Femur (tissue), 1 donor: ENCODE results near the gene EHD2.
"Not testable (repeated sequence)": the region's sequence is repeated elsewhere in the genome, so short reads cannot be mapped to it uniquely, and the experiment has no call there.

ENCODE experiments used
- DNase-seq: peaks from one replicate; pipeline ENCODE4 v3.0.0-alpha.2; 2017

Gene EHD2

GRCh38 chr19:47713046-47714021, at the start of gene EHD2:
EHD2 (plus strand) TSS chr19:47713422; CDS start chr19:47716613, 3,191 bp downstream.
- peak; percentile 87 for DNase-seq

GRCh38 chr19:47663435-47663910, 49.7 kb upstream of the EHD2 start:
- no peak for DNase-seq

DNA sequence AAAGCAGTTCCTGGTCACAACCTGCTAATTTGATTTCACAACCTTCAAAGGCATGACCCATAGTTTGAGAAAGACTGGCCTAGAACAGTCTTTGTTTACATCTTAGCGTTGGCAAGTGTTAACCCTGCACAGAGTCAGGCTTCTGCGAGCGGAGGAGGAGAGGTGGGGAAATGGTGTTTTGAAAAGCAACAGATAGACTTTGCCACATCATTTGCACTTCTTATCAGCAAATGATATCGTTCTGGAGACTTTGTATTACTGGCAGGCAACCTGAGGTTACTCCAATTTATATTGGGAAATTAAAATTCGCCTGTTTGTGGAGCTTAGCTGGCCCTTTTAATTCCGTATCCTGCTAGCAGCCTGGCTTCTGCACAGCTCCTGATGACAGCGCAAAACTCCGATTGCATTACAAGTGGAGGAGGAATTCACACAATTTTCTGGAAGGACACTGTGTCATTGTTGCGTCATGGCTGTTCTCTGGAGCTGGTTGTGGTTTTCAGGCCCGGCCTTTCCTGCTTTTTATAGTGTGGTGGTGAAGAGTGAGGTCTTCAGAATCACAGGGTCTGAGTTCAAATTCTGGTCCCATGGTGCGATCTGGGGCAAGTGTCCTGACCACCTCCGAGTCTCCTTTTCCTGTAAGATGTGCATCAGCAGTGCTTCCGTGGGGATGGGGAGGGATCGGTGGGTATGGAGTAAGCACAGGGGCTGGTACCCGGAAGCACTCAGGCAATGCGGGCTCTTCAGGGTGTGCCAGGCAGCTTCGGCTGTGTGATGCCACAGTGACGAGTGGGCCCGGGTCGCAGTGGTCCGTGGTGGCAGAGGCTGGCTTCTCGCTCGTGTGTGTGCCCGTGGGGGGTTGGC, 49.1 kb upstream of the EHD2 start:
- peak; percentile 44 for DNase-seq

DNA sequence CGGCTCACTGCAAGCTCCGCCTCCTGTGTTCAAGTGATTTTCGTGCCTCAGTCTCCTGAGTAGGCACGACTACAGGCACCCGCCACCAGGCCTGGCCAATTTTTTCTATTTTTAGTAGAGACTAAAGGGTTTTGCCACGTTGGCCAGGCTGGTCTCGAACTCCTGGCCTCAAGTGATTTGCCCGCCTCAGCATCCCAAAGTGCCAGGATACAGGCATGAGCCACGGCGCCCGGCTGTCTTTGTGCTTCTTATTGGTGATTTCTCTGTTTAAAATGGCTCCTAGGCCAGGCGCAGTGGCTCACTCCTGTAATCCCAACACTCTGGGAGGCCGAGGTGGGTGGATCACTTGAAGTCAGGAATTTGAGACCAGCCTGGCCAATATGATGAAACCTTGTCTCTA, 44.7 kb upstream of the EHD2 start:
- DNase-seq: not testable (repeated sequence)

DNA sequence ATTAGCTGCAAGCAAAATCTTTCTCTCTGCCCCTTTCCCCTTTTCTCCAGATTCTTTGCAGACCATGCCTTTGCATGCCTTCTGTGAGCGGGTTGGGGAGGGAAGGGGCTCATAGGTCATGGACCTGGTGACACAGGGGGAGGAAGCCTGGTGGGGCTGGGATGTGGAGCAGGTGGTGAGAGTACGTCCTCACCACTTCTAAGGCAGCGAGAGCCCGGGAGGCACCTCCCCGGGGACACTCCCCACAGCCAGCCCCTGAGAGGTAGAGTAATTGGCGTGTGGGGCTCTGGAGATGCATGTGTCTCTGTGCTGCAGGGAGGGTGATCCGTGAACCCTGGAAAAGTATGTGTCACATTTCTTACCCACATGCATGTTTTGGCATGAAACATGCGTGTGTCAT, 42.5 kb upstream of the EHD2 start:
- DNase-seq: no peak

- DNase-seq: no peak
Observed at GRCh38 chr19:47671499-47671898, 41.7 kb upstream of the EHD2 start.

GRCh38 chr19:47673426-47673825, 39.8 kb upstream of the EHD2 start:
- no peak for DNase-seq

- no peak for DNase-seq
Observed at GRCh38 chr19:47674548-47674947, 38.7 kb upstream of the EHD2 start.

GRCh38 chr19:47675271-47675670, 38.0 kb upstream of the EHD2 start:
- DNase-seq: no peak

DNA sequence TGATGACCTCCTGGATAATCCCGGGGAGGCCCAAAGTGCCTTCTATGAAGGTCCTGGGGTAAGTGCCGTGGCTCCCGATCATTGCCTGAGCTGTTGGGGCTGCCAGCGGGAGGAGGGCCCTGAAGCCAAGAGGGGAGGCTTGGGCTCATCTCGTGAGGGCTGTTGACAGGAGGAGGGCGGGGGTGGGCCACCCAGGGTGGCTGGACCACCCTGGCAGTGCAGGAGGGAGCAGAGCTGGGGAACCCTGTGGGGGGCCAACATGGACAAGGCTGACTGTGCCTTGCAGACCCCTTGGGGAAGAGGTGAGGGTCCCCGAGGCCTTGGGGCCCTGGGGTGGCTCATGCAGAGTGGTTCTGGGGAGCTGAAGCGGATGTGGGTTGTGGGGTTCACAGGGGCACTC, 37.4 kb upstream of the EHD2 start:
- DNase-seq: no peak

GRCh38 chr19:47676811-47677210, 36.4 kb upstream of the EHD2 start:
- DNase-seq: no peak

DNA sequence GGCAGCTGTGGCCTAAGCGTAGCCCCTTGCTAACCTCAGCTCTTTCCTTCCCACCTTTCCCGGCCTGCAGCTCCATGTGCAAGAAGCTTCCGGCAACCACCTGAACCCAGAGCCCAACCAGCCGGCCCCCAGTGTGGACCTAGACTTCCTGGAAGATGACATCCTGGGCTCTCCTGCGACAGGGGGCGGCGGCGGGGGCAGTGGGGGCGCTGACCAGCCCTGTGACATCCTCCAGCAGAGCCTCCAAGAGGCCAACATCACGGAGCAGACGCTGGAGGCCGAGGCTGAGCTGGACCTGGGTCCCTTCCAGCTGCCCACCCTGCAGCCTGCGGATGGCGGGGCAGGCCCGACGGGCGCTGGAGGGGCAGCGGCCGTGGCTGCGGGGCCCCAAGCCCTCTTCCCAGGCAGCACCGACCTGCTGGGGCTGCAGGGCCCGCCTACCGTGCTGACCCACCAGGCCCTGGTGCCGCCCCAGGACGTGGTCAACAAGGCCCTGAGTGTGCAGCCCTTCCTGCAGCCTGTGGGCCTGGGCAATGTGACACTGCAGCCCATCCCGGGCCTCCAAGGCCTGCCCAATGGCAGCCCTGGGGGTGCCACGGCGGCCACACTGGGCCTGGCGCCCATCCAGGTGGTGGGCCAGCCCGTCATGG, 33.8 kb upstream of the EHD2 start:
- DNase-seq: no peak

DNA sequence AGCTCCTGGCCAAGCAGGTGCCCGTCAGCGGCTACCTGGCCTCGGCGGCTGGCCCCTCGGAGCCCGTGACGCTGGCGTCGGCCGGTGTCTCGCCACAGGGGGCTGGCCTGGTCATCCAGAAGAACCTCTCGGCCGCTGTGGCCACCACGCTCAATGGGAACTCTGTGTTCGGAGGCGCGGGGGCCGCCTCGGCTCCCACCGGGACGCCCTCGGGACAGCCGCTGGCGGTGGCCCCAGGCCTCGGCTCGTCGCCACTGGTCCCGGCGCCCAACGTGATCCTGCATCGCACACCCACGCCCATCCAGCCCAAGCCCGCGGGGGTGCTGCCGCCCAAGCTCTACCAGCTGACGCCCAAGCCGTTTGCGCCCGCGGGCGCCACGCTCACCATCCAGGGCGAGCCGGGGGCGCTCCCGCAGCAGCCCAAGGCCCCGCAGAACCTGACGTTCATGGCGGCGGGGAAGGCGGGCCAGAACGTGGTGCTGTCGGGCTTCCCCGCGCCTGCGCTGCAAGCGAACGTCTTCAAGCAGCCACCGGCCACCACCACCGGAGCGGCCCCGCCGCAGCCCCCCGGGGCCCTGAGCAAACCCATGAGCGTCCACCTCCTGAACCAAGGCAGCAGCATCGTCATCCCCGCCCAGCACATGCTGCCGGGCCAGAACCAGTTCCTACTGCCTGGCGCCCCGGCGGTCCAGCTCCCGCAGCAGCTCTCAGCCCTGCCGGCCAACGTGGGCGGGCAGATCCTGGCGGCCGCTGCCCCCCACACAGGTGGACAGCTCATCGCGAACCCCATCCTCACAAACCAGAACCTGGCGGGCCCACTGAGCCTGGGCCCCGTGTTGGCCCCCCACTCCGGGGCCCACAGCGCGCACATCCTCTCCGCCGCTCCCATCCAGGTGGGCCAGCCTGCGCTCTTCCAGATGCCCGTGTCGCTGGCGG, 33.0 kb upstream of the EHD2 start:
- DNase-seq: no peak

GRCh38 chr19:47680858-47681332, 32.3 kb upstream of the EHD2 start:
- no peak for DNase-seq

- DNase-seq: no peak
Observed at GRCh38 chr19:47681388-47681787, 31.8 kb upstream of the EHD2 start.

DNA sequence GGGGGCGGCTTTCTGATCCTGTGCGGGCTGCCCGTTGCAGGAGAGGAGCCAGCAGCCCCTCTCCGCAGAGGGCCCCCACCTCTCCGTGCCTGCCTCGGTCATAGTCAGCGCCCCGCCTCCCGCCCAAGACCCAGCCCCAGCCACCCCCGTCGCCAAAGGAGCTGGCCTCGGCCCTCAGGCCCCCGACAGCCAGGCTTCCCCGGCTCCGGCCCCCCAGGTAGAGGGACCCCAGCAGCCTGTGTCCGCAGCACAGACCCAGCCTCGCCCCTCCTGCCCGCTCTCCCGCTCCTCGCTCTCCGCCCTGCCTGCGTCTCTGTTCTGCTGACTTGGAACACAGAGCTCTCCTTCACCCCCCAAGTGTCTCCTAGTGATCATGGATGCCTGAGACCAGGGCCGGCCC, 31.3 kb upstream of the EHD2 start:
- no peak for DNase-seq

- no peak for DNase-seq
Observed at GRCh38 chr19:47682939-47683338, 30.3 kb upstream of the EHD2 start.

DNA sequence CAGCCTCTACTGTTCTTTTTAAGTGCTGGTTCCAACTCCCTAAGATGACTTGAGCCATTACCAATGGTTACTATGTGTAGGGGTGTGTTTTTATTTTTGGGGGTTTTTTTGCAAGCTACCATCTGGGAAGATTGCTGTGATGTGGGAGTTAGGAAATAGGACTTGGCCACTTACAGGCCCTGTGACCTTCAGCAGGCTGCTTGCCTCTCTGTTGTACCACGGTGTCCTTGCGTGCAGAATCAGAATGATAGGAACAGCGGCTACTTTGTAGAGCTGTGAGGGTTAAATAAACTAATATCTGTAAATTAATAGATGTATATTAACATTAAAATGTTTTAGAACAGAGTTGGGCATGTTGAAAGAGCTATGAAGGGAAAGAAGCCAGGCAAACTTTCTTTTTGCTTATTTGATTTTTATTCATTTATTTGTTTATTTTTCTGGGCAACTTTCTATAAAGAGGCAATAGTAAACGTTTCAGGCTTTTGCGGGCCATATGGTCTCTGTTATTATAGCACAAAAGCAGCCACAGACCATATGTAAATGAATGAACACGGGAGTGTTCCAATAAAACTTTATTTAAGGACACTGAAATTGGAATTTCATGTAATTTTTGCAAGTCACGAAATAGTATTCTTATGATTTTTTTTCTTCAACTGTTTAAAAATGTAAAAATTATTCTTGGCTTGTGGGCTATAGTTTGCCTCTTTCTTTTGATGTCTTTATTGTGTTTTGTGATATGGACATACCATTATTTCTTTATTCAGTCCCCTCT, 26.4 kb upstream of the EHD2 start:
- no peak for DNase-seq

- DNase-seq: no peak
Observed at GRCh38 chr19:47687906-47688305, 25.3 kb upstream of the EHD2 start.

GRCh38 chr19:47691090-47691489, 22.1 kb upstream of the EHD2 start:
- DNase-seq: no peak

GRCh38 chr19:47691782-47692181, 21.4 kb upstream of the EHD2 start:
- DNase-seq: no peak
